Astrocyte (in vitro differentiated cells and primary cell): Measurements from ENCODE around the gene PLB1.

ENCODE experiments used
- EZH2 ChIP-seq: IDR thresholded peaks from 2 replicates; pipeline ENCODE4 v1.6.1; 2012; ENCODE audit warnings: mild to moderate bottlenecking, low read length, inconsistent platforms; ENCODE audit not compliant: insufficient read depth
- TF ChIP-seq, protein P1 (sequence below): IDR thresholded peaks from 2 replicates; pipeline ENCODE4 v1.5.1; 2011; ENCODE audit warnings: low read depth, mild to moderate bottlenecking, inconsistent platforms, low read length, moderate library complexity; ENCODE audit not compliant: insufficient read depth

DNA sequence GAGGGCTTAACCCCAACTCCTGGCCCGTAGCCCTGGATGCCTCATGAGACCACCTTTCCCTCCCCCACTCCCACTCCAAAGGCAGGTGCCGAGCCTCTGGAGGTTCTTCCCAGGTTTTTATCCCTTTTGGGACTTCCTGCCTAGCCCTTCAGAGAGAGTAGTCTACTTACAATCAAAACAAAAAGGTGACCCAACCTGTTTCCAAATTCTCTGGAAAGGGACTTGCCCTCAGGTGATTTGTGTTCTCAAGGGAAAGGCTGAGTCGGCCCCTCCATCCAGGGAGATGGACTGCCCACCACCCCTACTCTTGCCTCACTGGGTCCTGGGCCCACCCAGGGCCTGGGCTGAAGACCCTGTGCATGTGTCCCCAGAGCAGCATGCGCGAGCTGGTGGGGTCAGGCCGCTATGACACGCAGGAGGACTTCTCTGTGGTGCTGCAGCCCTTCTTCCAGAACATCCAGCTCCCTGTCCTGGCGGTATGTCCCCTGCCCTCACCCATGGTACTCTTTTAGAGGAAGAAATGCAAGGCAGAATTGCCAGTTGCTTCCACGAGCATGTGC is 108.5 kb downstream of the PLB1 start:
- no peak for TF ChIP-seq EZH2
- TF ChIP-seq, protein P1, sequence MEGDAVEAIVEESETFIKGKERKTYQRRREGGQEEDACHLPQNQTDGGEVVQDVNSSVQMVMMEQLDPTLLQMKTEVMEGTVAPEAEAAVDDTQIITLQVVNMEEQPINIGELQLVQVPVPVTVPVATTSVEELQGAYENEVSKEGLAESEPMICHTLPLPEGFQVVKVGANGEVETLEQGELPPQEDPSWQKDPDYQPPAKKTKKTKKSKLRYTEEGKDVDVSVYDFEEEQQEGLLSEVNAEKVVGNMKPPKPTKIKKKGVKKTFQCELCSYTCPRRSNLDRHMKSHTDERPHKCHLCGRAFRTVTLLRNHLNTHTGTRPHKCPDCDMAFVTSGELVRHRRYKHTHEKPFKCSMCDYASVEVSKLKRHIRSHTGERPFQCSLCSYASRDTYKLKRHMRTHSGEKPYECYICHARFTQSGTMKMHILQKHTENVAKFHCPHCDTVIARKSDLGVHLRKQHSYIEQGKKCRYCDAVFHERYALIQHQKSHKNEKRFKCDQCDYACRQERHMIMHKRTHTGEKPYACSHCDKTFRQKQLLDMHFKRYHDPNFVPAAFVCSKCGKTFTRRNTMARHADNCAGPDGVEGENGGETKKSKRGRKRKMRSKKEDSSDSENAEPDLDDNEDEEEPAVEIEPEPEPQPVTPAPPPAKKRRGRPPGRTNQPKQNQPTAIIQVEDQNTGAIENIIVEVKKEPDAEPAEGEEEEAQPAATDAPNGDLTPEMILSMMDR = no peak
